HG03159 (cell line): ENCODE measurements around the gene FARSA.
"Not testable (repeated sequence)": the region's sequence is repeated elsewhere in the genome, so short reads cannot be mapped to it uniquely, and the experiment has no call there.

Experiments
- ATAC-seq: cut with Tn5 transposase; IDR thresholded peaks from one replicate; pipeline ENCODE4 v1.9.1; 2021; ENCODE audit warnings: mild to moderate bottlenecking, moderate library complexity; ENCODE audit not compliant: unreplicated experiment

FARSA gene

GRCh38 chr19:12954612-12954962 is 21.1 kb upstream of the FARSA start:
- no peak for ATAC-seq

- no peak for ATAC-seq
Measured at GRCh38 chr19:12953799-12954611, 20.5 kb upstream of the FARSA start.

- ATAC-seq: no peak
Measured at GRCh38 chr19:12953138-12953798, 19.8 kb upstream of the FARSA start.

GRCh38 chr19:12952488-12953137 is 19.1 kb upstream of the FARSA start:
- ATAC-seq: no peak

GRCh38 chr19:12952050-12952449 is 18.5 kb upstream of the FARSA start:
- not testable (repeated sequence) for ATAC-seq

GRCh38 chr19:12949363-12950283 is 16.1 kb upstream of the FARSA start:
- ATAC-seq: no peak

GRCh38 chr19:12948612-12949362 is 15.3 kb upstream of the FARSA start:
- no peak for ATAC-seq

- ATAC-seq: no peak
Measured at GRCh38 chr19:12947702-12948611, 14.4 kb upstream of the FARSA start.

GRCh38 chr19:12946731-12947496 is 13.4 kb upstream of the FARSA start:
- no peak for ATAC-seq

- ATAC-seq: peak; percentile 30
Measured at GRCh38 chr19:12946092-12946721, 12.7 kb upstream of the FARSA start.

- ATAC-seq: peak; percentile 74
Measured at GRCh38 chr19:12945479-12946091, 12.1 kb upstream of the FARSA start, which contains the start of gene RAD23A. TSS of gene RAD23A (plus strand) at chr19:12945862. CDS start at chr19:12945949, 87 bp downstream.

GRCh38 chr19:12944104-12944674 is 10.7 kb upstream of the FARSA start:
- no peak for ATAC-seq

GRCh38 chr19:12943437-12944044 is 10.0 kb upstream of the FARSA start:
- no peak for ATAC-seq

- ATAC-seq: no peak
Measured at GRCh38 chr19:12940897-12941296, 7.4 kb upstream of the FARSA start.

GRCh38 chr19:12939975-12940423 is 6.5 kb upstream of the FARSA start:
- no peak for ATAC-seq

- peak; percentile 8 for ATAC-seq
Measured at GRCh38 chr19:12938779-12939601, 5.5 kb upstream of the FARSA start.
